NCI-H345 treated with DMSO at 0.1 percent for 48 hours (cell line): ENCODE data around the gene RIMBP2.

Source experiments
- DNase-seq: peaks from one replicate; lab custom pipeline; 2025; ENCODE audit not compliant: unreplicated experiment; lab: John Stamatoyannopoulos, UW

Gene RIMBP2

GRCh38 chr12:130451001-130451930 lies 264.8 kb downstream of the RIMBP2 start:
- DNase-seq: no peak

DNA sequence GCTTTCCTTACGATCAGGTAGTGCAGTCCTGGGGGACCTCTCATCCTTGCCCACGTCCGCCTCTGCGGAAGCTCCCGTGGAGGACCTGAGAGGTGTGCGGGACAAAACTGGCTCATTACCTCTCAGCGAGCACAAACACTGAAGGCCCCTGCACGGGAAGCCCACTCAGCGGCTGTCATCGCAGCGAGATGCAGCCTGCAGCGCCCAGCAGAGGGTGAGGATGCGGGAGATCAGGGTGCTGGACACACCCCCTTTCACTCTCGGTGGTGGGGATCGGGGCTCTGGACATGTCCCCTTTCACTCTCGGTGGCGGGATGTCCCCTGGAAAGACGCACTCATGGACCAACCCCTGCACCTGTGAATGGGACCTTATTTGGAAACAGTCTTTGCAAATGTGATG lies 266.8 kb downstream of the RIMBP2 start:
- DNase-seq: no peak

- no peak for DNase-seq
These were observed 267.9 kb downstream of the RIMBP2 start for GRCh38 chr12:130448044-130448821.

DNA sequence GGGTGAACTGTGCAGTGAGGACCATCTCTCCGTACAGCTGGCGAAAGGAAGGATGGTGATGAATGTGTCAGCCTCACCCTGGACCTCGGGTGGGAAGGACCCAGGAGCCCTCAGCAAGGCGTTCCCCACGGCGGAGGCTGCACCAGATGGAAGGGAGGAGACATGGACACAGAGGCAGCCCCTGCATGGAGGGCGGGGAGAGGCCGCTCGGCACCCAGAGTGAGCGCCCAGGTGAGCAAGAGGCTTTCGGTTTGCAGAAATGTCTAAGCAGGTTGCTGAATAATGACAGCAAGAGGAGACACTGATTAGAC lies 268.5 kb downstream of the RIMBP2 start:
- DNase-seq: no peak

DNA sequence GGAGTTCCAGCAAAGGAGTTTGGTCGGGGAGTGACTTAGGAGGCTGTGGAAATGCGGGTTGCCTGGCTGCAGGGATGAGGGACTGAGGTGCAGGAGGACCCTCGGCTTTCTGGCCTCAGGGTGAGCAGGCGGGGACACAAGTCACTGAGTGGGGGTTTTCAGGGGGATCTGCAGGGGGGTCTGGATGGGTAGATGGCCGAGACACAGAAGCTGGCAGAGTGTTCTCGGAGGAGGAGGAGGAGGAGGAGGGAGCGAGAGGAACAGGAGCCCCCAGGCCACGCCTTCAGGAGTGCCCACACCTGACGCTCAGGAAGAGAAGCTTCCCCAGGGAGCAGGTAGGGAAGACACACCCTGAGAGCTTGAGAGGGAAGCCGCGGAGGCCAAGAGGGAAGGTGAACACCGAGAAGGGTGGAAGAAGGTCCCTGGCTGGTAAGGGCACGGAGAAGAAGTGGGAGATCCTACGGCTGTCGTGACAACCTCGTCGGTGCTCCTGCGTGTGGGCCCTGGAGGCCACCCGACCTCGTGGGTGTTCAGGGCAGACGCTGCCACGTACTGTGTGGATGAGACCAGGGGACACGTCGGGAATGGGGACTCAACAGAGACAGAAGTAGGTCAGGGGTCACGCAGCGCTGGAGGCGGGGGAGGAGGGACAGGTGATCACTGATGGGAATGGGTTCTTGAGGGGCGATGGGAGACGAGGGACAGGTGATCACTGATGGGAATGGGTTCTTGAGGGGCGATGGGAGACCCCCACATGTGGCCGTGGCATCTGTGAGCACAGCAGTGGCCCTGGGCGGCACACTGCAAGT lies 269.0 kb downstream of the RIMBP2 start:
- no peak for DNase-seq

DNA sequence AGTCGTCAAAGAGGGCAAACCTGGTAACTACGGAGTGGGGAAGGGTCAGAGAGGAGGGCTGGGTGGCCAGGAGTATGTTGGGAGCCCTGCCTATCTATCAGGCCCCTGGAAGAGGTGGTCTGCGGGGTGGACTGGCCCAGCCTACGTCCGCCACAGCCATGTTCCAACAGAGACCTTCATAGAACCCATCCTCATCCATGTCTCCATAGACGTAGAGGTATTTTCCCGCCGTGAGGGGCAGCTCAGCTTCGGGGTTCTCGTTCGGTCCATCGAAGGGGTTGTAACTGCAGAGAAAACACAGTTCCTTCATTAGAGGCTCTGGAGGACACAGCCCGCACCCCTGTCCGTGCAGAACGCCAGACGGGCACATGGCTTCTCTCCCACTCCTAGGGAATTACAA lies 271.1 kb downstream of the RIMBP2 start:
- no peak for DNase-seq

- DNase-seq: no peak
These were observed 272.0 kb downstream of the RIMBP2 start for GRCh38 chr12:130444061-130444460.

GRCh38 chr12:130441771-130442760 lies 274.0 kb downstream of the RIMBP2 start:
- no peak for DNase-seq

DNA sequence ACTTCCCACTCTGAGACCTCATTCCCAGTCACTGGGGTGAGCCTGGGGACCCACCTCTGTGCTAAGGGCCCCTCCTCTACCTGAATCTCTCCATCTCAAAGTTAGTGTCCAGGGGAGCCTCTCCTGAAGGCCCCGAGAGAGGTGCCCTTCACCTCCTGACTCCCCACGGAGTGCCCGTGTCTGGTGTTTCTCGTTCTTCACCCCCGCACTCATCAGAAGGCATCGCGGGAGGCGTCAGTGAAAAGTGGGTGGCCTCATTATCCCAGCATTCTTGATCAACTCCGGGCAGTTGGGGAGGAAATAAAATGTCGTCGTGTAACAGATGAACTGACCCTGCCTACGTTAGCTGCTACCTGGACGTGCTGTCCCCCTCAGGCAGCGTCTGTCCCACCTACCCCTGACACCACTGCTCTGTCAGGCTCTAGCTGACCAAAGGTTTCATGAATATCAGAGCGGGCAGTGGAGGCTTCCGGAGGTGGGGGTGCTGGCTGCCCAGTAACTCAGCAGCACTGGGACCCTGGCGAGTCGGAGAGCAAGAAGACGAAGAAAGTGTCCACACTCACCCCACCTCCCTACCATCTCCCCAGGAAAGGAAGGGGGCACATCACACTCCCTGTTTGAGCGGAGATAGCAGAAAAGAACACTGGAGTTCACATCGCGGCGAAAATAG lies 275.6 kb downstream of the RIMBP2 start:
- no peak for DNase-seq

GRCh38 chr12:130439250-130439649 lies 276.8 kb downstream of the RIMBP2 start:
- DNase-seq: no peak

GRCh38 chr12:130438711-130439110 lies 277.4 kb downstream of the RIMBP2 start:
- DNase-seq: no peak

DNA sequence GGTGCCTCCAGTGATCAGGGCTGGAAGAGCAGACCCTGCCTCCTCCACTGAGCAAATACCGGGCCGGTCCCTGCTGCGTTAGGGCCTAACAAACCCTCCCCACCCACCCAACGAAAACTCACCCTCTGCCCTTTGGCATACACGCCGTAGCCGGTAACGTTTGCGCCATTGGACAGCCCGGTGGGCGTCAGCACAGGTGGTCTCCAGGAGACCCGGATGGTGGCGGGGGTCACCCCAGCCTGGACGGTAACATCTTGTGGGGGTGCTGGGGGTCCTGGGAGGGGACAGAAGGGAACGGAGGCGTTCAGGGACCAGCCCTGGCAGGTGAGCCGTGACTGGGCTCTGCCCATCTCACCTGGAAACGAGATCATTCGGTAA lies 277.9 kb downstream of the RIMBP2 start:
- no peak for DNase-seq

DNA sequence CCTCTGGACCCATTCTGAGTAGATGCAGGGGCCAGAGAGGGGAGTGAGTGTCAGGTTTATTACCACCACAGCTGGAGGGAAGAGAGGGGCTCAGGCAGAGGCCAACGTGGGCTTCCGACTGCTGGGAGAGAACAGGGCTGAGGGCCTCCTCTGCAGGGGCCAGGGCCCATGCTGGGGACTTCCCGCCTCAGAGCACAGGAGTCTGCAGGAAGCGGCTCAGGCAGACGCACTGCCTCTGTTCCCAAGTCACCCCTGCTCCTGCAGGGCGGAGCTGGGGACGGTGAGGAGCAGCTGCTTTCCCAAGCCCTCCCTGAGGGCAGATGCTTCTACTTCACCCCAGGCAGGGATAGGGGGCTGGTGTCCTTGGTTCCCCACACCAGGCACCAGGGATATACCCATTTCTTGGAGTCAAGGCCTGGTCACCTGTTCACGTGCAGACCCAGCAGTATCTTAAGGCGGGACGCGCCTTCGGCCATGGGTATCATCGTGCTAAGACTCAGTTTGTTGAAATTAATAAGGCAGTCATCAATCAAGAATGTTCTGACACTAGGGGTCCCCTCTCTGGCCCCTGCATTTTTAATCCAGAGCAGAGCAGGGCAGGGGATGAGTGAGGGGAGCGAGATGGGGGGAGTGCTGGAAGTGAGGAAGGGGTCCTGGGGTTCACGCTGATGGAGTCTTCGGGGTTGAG lies 278.4 kb downstream of the RIMBP2 start:
- DNase-seq: no peak

DNA sequence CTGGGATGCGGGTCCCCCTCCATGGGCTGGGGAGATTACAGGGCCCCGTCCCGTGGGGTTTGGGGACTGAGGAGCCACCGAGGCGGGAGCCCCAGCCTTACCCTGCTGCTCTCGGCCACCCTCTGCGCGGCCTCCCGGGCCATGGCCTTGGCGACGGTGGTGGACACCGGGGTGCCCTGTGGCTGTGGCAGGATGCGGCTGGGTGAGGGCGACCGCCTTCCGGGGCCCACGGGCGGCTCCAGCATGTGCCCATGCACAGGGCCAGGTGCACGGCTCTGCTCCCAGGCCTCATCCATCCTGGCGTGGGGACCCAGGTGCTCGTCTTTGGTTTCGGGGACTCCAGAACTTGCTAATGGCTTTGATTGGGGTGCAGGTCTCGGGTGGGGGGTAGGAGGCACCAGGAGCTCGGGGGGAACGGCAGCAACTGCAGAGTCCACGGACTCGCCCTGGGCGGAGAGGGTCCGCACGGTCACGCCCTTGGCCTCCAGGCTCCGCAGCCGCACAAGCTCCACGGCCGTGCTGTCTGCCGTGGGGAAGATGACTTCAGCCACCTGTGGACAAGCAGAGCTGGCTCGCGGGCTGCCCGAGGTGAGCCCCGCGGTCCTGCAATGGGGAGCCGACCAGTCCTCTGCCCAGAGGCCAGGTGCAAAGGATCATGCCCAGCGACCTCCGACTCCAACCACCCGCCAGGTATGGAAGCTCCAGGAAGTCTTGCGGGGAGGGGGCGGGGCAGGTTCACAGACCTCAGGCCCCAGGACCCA lies 279.2 kb downstream of the RIMBP2 start:
- DNase-seq: no peak

- no peak for DNase-seq
These were observed 280.3 kb downstream of the RIMBP2 start for GRCh38 chr12:130435826-130436225.

GRCh38 chr12:130435331-130435730 lies 280.8 kb downstream of the RIMBP2 start:
- no peak for DNase-seq

- no peak for DNase-seq
These were observed 281.5 kb downstream of the RIMBP2 start for GRCh38 chr12:130434560-130434959.

- DNase-seq: no peak
These were observed 282.3 kb downstream of the RIMBP2 start for GRCh38 chr12:130433834-130434233.
